HG03196 (cell line): ENCODE measurements around the gene TMEM222.
"Not testable (repeated sequence)": the region's sequence is repeated elsewhere in the genome, so short reads cannot be mapped to it uniquely, and the experiment has no call there.

ENCODE experiments used
- ATAC-seq: cut with Tn5 transposase; IDR thresholded peaks from one replicate; pipeline ENCODE4 v1.9.1; 2021; ENCODE audit not compliant: unreplicated experiment

The TMEM222 gene, protein sequence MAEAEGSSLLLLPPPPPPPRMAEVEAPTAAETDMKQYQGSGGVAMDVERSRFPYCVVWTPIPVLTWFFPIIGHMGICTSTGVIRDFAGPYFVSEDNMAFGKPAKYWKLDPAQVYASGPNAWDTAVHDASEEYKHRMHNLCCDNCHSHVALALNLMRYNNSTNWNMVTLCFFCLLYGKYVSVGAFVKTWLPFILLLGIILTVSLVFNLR

DNA sequence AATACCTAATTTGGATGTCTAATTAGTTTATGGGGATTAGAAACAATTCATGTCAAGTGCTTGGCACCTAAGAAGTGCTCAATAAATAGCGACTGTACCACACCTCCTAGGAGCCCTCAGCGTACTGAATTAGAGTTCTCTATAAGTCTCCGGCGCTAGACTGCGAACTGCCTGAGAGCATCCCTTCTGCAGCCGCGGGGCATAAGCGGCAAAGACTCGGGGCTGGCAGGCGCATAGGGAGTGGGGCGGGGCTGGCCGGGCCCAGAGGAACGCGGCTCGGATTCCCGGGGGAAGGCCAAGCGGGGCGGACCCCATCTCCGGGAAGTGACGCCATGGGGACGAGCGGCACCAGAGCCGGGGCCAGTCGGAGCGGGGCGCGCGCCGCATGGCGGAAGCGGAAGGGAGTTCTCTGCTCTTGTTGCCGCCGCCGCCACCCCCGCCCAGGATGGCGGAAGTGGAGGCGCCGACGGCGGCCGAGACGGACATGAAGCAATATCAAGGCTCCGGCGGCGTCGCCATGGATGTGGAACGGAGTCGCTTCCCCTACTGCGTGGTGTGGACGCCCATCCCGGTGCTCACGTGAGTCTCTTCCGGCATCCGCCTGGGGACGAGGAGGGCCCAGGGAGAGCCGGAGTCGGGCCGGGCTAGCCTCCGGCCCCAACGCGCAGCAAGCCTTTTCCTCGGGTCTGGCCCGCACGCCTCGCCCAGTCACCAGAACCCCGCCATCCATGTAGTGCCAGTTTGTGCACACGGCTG is at the start of gene TMEM222:
Gene TMEM222, plus strand, starts transcription at position 351 of the 756 bp plus-strand sequence. Its CDS starts 35 bp downstream, at position 386.
- ATAC-seq = peak; percentile 91

DNA sequence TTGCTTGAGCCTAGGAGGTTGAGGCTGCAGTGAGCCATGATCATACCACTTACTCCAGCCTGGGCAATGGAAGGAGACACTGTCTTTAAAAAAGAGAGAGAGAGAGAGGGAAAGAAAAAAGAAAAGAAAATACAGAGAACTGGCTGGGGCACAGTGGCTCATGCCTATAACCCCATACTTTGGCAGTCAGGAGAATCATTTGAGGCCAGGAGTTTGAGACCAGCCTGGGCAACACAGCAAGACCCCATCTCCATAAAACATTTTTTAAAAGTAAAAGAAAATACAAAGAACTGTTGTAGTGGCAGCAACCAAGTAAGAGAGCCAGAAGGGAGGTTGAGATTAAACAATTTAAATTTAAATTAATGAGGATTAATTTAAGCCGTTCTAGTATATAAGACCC is 47.8 kb upstream of the TMEM222 start:
- no peak for ATAC-seq

DNA sequence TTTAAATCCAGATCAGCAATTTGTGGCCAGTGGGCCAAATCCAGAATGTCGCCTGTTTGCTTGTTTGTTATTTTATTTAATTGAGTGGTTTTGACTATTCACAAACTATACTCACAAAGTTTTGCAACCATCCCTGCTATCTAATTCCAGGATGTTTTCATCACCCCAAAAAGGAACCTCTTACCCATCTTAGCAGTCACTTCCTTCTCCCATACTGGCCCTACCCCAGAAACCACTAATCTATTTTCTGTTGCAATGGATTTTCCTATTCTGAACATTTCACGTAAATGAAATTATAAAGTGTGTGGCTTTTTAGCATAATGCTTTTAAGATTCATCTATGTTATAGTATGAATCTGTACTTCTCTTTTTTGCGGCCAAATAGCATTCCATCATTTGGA is 46.3 kb upstream of the TMEM222 start:
- no peak for ATAC-seq

DNA sequence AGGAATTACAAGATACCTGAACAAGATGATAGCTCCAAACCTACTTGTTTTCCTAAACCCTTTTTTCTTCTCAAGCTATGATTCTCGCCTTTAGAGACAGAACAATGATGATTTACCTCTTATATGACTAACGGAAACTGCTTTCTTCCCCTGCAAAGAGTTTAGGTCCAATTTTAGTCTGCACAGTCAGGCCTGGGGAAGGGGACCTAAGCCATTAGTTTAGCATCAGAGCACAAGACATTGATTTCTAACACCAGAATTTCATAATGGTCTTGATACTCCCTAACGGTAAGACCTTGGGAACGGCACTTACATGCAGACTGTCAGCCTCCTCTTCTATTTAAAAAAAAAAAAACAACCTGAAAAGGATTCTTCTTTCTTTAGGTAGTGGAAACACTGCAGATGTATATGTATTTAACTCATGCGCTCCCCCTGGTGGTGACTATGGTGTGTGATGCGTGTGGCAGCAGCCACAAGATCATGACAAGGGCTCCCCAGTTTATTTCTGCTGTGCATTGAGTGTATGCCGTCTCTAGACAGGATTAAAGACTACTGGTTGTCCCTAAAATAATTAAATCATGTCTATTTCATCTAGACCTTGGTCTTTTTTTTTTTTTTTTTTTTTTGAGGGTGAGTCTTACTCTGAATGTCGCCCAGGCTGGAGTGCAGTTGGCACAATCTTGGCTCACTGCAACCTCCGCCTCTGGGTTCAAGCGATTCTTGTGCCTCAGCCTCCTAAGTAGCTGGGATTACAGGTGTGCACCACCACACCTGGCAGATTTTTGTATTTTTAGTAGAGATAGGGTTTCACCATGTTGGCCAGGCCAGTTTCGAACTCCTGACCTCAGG is 37.3 kb upstream of the TMEM222 start:
- no peak for ATAC-seq

DNA sequence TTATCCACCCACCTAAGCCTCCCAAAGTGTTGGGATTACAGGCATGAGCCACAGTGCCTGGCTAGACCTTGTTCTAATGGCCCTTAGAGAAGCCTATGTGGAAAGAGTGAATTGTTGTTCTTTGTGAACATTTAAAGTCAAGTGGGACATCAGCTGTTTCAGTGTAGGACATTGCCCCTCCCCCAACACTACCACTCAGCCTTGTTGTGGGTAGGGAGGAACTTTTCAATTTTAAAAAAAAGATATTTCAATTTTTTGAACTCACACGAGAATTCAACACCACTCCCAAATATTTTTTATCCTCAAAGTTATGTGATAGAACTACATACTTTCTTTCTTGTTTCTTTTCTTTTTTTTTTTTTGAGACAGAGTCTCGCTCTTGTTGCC is 36.7 kb upstream of the TMEM222 start:
- no peak for ATAC-seq

DNA sequence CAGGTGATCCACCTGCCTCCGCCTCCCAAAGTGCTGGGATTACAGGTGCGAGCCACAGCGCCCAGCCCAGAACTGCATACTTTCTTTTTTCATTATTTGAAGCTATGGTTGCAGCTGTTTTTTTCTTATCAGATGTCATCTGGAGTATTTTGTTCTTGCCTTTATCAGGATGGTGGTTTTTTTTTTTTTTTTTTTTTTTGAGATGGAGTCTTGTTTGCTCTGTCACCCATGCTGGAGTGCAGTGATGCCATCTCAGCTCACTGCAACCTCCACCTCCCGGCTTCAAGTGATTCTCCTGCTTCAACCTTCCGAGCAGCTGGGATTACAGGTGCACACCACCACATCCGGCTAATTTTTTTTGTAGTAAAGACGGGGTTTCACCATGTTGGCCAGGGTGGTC is 36.1 kb upstream of the TMEM222 start:
- ATAC-seq = not testable (repeated sequence)

DNA sequence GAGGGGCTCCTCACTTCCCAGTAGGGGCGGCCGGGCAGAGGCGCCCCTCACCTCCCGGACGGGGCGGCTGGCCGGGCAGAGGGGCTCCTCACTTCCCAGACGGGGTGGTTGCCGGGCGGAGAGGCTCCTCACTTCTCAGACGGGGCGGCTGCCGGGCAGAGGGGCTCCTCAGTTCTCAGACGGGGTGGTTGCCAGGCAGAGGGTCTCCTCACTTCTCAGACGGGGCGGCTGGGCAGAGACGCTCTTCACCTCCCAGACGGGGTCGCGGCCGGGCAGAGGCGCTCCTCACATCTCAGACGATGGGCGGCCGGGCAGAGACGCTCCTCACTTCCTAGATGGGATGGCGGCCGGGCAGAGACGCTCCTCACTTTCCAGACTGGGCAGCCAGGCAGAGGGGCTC is 32.8 kb upstream of the TMEM222 start:
- ATAC-seq = not testable (repeated sequence)

DNA sequence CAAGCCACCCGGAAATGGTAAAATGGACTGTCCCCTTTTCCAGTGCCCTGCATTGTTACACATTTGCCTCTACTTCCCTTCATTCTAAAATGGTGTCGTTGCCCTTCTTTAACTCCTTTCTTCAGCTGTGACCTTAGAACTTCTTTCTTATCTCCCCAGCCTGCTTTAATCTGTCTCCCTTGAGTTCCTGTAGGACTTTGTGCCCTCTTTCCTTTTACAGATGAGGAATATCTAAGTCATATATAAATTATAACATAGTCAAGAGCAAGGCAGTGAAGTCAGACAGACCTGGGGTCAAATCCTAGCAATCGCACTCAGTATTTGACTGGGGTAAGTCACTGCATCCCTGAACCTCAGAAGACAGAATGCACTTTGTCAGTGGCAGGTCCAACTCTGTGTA is 31.4 kb upstream of the TMEM222 start:
- ATAC-seq = no peak

DNA sequence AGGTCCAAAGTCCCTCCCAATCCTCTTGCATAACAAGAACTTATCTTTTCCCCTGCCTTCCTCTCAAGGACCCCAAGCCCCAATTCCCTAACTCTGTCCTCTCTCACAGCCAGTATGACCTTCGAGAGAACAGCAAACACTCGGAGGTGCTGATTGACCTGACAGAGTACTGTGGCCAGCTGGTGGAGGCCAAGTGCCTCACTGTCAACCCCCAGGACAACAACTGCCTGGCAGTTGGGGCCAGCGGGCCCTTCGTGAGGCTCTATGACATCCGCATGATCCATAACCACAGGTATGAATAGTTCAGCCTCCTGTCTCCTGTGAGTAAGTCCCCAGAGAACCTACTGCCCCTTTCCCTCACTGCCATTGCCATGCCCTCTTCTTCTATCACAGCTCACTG is 29.9 kb upstream of the TMEM222 start:
- ATAC-seq = no peak

DNA sequence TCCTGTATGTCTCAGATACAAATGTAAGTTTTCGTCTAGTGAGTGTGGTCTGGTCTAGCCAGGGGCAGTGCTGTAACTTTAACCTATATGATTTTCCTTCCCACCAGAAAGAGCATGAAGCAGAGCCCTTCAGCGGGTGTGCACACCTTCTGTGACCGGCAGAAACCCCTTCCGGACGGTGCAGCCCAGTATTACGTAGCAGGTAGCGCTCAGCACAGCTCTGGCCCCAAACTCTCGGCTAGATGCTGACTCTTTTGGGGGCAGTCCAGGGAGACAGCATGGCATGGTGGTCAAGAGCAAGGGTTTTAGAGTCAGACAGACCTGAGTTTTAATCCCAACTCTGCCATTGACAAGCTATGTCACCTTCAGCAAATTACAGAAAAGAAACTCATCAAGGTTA is 28.0 kb upstream of the TMEM222 start:
- no peak for ATAC-seq

DNA sequence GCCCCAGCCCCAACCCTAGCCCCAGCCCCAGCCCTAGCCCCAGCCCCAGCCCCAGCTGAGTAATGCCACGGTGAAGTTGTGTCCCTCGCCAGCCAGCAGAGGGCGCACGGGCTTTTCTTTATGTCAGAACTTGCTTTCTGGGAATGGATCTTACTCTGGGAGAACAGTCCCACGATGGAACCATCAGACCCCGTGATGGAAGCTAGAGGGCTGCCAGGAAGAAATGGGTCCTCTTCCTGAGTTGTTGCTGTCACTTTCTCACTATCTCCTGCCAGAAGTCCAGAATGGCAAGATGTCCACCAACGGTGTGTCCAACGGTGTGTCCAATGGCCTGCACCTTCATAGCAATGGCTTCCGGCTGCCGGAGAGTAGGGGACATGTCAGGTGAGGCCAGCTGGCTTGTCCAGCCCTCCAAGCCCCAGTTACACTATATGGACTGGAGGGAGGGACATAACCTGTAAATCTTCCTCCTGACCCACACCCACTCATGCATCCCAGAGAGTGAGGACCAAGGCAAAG is 25.1 kb upstream of the TMEM222 start:
- ATAC-seq = no peak

DNA sequence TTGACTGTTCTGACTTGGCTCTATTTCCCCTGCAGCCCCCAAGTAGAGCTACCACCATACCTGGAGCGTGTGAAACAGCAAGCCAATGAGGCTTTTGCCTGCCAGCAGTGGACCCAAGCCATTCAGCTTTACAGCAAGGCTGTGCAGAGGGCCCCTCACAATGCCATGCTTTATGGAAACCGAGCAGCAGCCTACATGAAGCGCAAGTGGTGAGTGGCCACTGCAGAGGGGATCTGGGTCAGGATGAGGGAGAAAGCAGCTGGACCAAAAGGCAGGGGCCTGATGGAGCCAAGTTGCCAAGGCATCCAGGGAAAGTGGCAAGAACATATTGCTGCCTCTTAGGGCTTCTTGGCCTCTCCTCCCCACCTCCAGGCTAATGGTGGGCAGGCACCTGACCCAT is 24.1 kb upstream of the TMEM222 start:
- no peak for ATAC-seq

DNA sequence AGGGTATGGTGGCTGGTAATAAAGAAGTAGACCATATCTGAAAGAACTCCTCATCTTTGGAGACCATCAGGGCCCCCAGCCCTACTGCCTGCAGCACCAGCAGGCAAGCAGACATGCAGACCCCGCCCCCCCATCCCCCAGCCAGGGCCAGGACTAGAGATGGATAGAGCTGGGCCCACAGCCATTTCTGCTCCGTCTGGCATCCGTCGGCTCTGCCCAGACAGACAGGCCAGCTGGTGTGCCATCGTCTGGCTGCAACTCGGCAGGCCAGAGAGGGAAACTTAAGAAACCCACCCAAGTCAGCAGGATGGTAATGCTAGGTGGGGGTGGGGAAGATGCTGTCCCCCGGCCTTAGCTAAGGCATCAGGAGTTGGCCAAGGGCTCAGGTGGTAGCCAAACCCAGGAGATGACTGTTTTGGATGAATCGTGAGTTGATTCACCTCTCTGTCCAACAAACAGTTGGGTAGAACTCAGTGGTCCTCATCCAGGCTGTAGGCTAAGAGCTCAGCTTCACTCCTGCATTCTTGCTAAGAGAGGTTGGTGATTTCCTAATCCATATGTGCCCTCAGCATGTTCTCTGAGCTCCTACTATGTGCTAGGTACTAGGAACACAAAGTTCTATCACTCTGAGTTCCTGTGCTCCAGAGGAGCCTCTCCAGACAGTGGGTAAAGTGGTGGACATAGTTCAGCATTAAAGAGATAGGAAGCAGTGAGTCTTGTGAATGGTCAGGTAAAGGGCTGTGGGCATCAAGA is 23.2 kb upstream of the TMEM222 start:
- no peak for ATAC-seq

DNA sequence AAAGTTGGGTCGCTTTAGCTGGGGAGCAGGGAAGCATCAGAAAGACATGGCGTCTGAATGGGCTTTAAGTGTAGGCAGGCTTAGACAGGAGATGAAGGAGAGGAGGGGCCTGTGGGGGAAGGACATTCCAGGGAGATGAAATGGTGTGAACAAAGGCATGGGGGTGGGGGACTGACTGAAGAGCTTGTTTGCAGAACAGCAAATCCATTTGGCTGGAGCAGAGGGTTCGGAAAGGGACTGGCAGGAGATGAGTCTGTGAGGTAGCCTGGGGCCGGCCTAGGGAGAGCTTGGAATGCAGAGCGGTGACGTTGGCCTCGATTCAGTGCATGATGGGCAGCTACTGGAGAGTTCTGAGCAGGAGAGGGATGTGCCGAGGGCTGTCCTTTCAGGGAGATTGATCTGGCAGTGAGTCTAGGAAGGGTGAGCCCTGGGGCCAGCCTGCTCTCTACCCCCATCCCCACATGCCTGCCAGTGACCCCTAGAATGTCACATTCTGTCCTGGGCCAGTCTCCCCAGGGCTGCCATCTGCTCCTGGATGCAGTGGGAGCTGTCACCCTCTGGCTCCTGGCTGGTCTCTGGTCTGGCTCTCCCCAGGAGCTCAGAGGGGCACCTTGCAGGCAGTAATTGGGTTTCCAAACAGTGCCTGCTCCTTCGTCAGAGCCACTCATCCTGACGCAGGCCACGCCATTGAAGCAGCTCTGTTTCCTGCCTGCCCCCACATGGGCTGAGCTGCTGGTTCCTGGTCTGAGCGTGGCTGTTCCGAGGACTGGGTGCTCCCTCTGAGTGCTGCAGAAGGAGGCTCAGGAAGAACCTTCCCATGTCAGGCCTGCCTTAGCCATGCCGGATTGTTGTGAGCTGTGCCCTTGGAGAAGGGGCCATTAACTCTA is 22.3 kb upstream of the TMEM222 start:
- ATAC-seq = no peak

DNA sequence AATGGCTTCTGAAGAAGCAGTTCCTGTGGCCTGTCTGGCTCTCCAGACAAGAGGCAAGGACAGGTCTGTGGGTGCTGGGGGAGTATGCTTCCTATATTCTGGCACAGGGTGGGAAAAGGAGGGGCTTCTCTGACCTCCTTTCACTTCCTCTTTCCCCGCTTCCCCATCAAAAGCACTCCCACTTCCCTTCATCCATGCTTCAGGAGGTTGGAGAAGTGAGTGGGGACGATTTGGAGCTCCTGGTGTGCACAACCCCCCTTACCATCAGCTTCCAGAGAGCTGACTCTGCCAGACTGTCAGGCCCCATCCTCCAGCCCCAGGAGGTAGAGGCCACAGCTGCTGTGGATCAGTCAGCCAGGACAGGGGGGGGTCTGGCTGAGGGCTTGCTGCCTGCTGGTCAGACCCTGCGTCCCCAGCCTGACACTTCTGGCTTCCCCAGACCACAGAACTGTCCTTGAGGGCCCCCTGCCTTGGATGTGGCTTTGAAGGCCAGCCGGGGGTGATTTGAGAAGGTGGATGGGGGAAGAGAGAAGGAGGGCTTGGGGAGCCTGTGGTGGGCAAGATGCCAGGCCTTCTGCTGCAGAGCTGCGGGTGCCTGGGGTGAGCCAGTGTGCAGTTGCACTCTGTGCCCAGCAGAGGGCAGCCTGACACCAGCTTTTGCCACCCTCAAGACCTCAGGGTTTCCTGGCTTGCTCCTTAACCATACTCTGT is 21.5 kb upstream of the TMEM222 start:
- ATAC-seq = no peak

DNA sequence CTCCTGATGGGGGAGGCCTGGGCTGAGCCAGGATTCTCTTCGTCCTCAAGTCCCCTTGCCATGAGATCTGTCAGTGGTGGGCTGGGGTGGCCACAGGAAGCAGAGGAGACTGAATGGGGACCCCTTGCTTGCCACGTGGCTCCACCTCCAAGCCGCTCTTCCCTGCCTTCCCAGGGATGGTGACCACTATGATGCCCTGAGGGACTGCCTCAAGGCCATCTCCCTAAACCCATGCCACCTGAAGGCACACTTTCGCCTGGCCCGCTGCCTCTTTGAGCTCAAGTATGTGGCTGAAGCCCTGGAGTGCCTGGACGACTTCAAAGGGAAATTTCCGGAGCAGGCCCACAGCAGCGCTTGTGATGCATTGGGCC is 20.9 kb upstream of the TMEM222 start:
- ATAC-seq = no peak

DNA sequence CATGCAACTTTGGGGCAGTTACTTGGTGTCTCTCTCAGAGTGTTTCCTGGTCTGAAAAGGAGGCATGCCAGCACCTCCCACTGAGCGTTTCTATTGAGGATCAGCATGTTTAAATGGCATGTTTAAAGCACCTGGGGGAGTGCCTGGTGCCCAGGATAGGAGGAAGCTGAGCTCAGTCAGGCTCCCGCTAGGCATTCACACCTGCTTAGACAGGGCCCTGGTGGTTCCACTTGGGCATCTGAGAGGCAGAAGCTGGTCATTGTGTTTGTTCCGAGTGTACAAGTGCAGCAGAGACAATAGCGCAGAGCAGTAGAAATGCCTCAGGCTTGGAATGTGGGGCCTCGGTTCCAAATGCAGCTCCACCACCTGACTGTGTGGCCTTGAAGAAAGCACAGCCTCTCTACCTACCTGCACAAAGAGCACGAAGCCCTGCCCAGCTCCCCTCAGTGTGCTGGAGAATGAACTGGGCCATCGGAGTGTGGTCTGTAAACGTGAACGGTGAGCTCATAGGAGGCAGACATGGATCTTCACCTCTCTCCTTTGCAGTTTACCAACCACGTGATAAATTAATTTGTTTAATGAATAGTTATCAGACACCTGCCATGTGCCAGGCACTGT is 20.3 kb upstream of the TMEM222 start:
- no peak for ATAC-seq

DNA sequence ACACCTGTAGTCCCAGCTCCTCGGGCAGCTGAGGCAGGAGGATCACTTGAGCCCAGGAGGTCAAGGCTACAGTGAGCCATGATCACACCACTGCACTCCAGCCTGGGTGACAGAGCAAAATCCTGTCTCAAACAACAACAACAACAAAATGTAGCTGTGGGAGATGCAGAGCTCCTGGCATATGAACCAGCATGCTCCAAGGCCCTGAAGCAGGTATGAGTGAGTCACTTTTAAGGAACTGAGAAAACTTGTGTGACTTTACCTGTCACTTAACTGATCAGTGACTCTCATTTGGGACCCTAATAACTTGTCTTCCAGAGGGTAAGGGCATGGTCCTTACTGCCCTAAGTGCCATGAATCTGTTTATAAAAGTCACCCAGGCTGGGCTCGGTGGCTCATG is 19.4 kb upstream of the TMEM222 start:
- no peak for ATAC-seq

DNA sequence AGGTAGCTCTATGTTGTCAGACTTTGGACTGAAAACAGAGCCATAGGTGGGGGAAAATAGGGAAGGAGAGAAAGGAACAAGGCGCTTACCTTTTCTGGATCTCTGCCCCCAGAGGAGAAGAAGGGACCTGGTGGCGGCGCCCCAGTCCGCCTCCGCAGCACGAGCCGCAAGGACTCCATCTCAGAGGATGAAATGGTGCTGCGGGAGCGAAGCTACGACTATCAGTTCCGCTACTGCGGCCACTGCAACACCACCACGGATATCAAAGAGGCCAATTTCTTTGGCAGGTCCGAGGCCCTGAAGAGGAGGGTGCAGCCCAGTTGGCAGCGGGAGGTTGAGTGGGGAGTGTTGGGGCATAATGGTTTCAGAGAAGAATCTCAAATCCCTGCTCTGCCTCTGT is 18.5 kb upstream of the TMEM222 start:
- ATAC-seq = no peak
